ENCODE results near the gene CPLX1. TPM values are rescaled to one million over a fixed set of nuclear protein-coding genes. Genes with fewer than 3 reads are reported as not detected.

The CPLX1 gene
- total RNA-seq, 1 experiment from 2014 or later = 14.5 TPM

GRCh38 chr4:866761-867390 is 40.9 kb upstream of the CPLX1 start:
- no peak overlapping the region for H3K4me3 ChIP-seq (replicated peaks in 1 of 2; ENCODE audit: low read depth in 1 of 2, low read length in 2 of 2)

More at GRCh38 chr4:866761-867390, 40.9 kb upstream of the CPLX1 start:
- H3K9ac ChIP-seq (ENCODE audit: low read length) = no peak overlapping the region
- intact Hi-C loops (cut with micrococcal nuclease) = no loop called here
- no peak overlapping the region for H2AFZ ChIP-seq (ENCODE audit: low read depth, low read length, poor library complexity, severe bottlenecking)
- peaks cover 7 to 28% of the 10 kb centered on the region in 2 experiments for H3K36me3 ChIP-seq (ENCODE audit: control insufficient read depth in 1 of 2, insufficient read depth in 2 of 2, low read length in 2 of 2)
- CTCF ChIA-PET = no interaction called here
- no peaks in the 10 kb centered on the region for H3K9me2 ChIP-seq (ENCODE audit: insufficient read depth)
- H3K27ac ChIP-seq (ENCODE audit: low read depth, low read length) = no peak overlapping the region
- no peaks in the 10 kb centered on the region for H3K9me3 ChIP-seq (ENCODE audit: control insufficient read depth in 1 of 2, insufficient read depth in 1 of 2, low read depth in 1 of 2, low read length in 2 of 2)
- no peaks in the 10 kb centered on the region for H4K20me1 ChIP-seq (ENCODE audit: insufficient read depth)
- no peaks in the 10 kb centered on the region for H3K27me3 ChIP-seq (ENCODE audit: insufficient read depth, low read length)
- DNase-seq (ENCODE audit: low read depth, low spot score) = no peak
- RAD21 ChIA-PET (ENCODE audit: low non-redundant PET in 1 of 2, low total read pairs in 2 of 2, uncharacterized antibody in 2 of 2, unreplicated experiment in 2 of 2) = no interaction called here
- ATAC-seq = no peak
- no TSS peak for BruUV-seq (replicated peaks)
- TF ChIP-seq RAD21 (IDR thresholded peaks at IDR 0.05; ENCODE audit: low read depth) (no peak), ZBTB33 (IDR thresholded peaks at IDR 0.05; ENCODE audit: extremely low read depth, insufficient replicate concordance, low read length) (no peak), EGR1 (IDR thresholded peaks at IDR 0.05; ENCODE audit: low read depth) (no peak), YY1 (IDR thresholded peaks at IDR 0.05; ENCODE audit: extremely low read depth, insufficient replicate concordance, low read depth, low read length) (no peak), MAX (IDR thresholded peaks at IDR 0.05) (no peak), SIN3A (IDR thresholded peaks at IDR 0.05; ENCODE audit: low read depth) (no peak), SRF (IDR thresholded peaks at IDR 0.05; ENCODE audit: low read depth) (no peak), ATF3 (IDR thresholded peaks at IDR 0.05) (no peak), JUND (IDR thresholded peaks at IDR 0.05) (no peak), EZH2 (IDR thresholded peaks at IDR 0.05) (no peak), EZH2phosphoT487 (IDR thresholded peaks at IDR 0.05; ENCODE audit: borderline replicate concordance) (no peak)
- no peaks in the 10 kb centered on the region for H3K4me1 ChIP-seq (ENCODE audit: control insufficient read depth in 1 of 2, insufficient read depth in 2 of 2, low read length in 2 of 2)
- no peak overlapping the region for H3K4me2 ChIP-seq (ENCODE audit: low read length)
- H3K79me2 ChIP-seq (ENCODE audit: insufficient read depth, low read length) = no peaks in the 10 kb centered on the region
- POLR2A ChIA-PET = no interaction called here
